ENCODE measurements around the gene TCTN1. TPM values are rescaled to one million over a fixed set of nuclear protein-coding genes. Genes with fewer than 3 reads are reported as not detected.
A peak's percentile ranks its signal among the peaks of the same experiment; 100 is the strongest.

TCTN1 gene
- total and polyA plus RNA-seq, 8 donors = 34.1 to 84.3 (median 73.6) TPM

GRCh38 chr12:110683888-110684287 lies 70.0 kb downstream of the TCTN1 start:
- no peak for ATAC-seq
- Histone ChIP-seq H3K4me3 (no peak overlapping the region), H3K9me3 (no peaks in the 10 kb centered on the region), H3K36me3 (peaks cover 0 to 5% of the 10 kb centered on the region in 2 donors), H3K4me1 (peaks cover 9 to 21% of the 10 kb centered on the region in 2 donors), H3K27me3 (peaks cover 0 to 22% of the 10 kb centered on the region in 2 donors), H3K27ac (no peak overlapping the region)
- intact Hi-C loops (cut with DNase I) = no loop called here
- TF ChIP-seq, protein P1, sequence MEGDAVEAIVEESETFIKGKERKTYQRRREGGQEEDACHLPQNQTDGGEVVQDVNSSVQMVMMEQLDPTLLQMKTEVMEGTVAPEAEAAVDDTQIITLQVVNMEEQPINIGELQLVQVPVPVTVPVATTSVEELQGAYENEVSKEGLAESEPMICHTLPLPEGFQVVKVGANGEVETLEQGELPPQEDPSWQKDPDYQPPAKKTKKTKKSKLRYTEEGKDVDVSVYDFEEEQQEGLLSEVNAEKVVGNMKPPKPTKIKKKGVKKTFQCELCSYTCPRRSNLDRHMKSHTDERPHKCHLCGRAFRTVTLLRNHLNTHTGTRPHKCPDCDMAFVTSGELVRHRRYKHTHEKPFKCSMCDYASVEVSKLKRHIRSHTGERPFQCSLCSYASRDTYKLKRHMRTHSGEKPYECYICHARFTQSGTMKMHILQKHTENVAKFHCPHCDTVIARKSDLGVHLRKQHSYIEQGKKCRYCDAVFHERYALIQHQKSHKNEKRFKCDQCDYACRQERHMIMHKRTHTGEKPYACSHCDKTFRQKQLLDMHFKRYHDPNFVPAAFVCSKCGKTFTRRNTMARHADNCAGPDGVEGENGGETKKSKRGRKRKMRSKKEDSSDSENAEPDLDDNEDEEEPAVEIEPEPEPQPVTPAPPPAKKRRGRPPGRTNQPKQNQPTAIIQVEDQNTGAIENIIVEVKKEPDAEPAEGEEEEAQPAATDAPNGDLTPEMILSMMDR (IDR thresholded peaks at IDR 0.05) = no peak
- DNase-seq = no peak

GRCh38 chr12:110684312-110684836 lies 70.4 kb downstream of the TCTN1 start:
- Histone ChIP-seq H3K9me3 (no peaks in the 10 kb centered on the region), H3K27ac (no peak overlapping the region), H3K27me3 (peaks cover 0 to 27% of the 10 kb centered on the region in 2 donors), H3K4me3 (no peak overlapping the region), H3K36me3 (peaks cover 0 to 5% of the 10 kb centered on the region in 2 donors), H3K4me1 (peaks cover 9 to 24% of the 10 kb centered on the region in 2 donors)
- intact Hi-C loops (cut with DNase I) = no loop called here
- ATAC-seq (no peak), DNase-seq (peak in 1 of 4 donors; percentile 28)
- TF ChIP-seq, protein P1 (IDR thresholded peaks at IDR 0.05) = no peak

GRCh38 chr12:110686294-110686903 lies 72.5 kb downstream of the TCTN1 start:
- TF ChIP-seq, protein P1 (IDR thresholded peaks at IDR 0.05) = no peak
- Histone ChIP-seq H3K36me3 (peaks cover 0 to 5% of the 10 kb centered on the region in 2 donors), H3K27me3 (peaks cover 0 to 36% of the 10 kb centered on the region in 2 donors), H3K27ac (no peak overlapping the region), H3K9me3 (no peaks in the 10 kb centered on the region), H3K4me3 (no peak overlapping the region), H3K4me1 (peaks cover 9 to 45% of the 10 kb centered on the region in 2 donors)
- DNase-seq = no peak
- no peak for ATAC-seq
- intact Hi-C loops (cut with DNase I) = no loop called here

- TF ChIP-seq, protein P1 (IDR thresholded peaks at IDR 0.05) = no peak
- Histone ChIP-seq H3K4me3 (peak overlapping the region in 1 of 2 donors; percentile 60), H3K9me3 (no peaks in the 10 kb centered on the region), H3K4me1 (peaks cover 9 to 48% of the 10 kb centered on the region in 2 donors), H3K27ac (no peak overlapping the region), H3K27me3 (peaks cover 0 to 36% of the 10 kb centered on the region in 2 donors), H3K36me3 (peaks cover 0 to 5% of the 10 kb centered on the region in 2 donors)
- ATAC-seq (no peak), DNase-seq (peak in 1 of 4 donors; percentile 57)
- intact Hi-C loops (cut with DNase I) = no loop called here
Observed at GRCh38 chr12:110687396-110688169, 73.7 kb downstream of the TCTN1 start.
